NCI-H2081 treated with DMSO at 0.1 percent for 48 hours (cell line): ENCODE data around the gene GRB2.
"Not testable (repeated sequence)": the region's sequence is repeated elsewhere in the genome, so short reads cannot be mapped to it uniquely, and the experiment has no call there.

Source experiments
- DNase-seq: peaks from one replicate; lab custom pipeline; 2025; lab: John Stamatoyannopoulos, UW

The GRB2 gene

GRCh38 chr17:75318615-75319222 lies 86.8 kb downstream of the GRB2 start:
- no peak for DNase-seq

- no peak for DNase-seq
These were observed 87.3 kb downstream of the GRB2 start for GRCh38 chr17:75318211-75318610.

GRCh38 chr17:75317671-75318070 lies 87.8 kb downstream of the GRB2 start:
- DNase-seq, result no peak

- no peak for DNase-seq
These were observed 89.2 kb downstream of the GRB2 start for GRCh38 chr17:75316253-75316652.

GRCh38 chr17:75315541-75316243 lies 89.8 kb downstream of the GRB2 start:
- no peak for DNase-seq

- no peak for DNase-seq
These were observed 91.4 kb downstream of the GRB2 start for GRCh38 chr17:75313941-75314551.

- no peak for DNase-seq
These were observed 96.5 kb downstream of the GRB2 start for GRCh38 chr17:75308732-75309629.

- DNase-seq, result no peak
These were observed 97.3 kb downstream of the GRB2 start for GRCh38 chr17:75307957-75308731.

- DNase-seq, result no peak
These were observed 103.8 kb downstream of the GRB2 start for GRCh38 chr17:75301502-75302206.

- no peak for DNase-seq
These were observed 104.4 kb downstream of the GRB2 start for GRCh38 chr17:75301049-75301448.

- no peak for DNase-seq
These were observed 105.2 kb downstream of the GRB2 start for GRCh38 chr17:75300280-75300679.

GRCh38 chr17:75295201-75296158 lies 110.0 kb downstream of the GRB2 start:
- no peak for DNase-seq

GRCh38 chr17:75292810-75293448 lies 112.5 kb downstream of the GRB2 start:
- DNase-seq, result not testable (repeated sequence)

- DNase-seq, result no peak
These were observed 115.6 kb downstream of the GRB2 start for GRCh38 chr17:75289832-75290337.

- peak; percentile 97 for DNase-seq
These were observed 116.2 kb downstream of the GRB2 start, which contains the start of gene SLC25A19 for GRCh38 chr17:75289115-75289831. Gene SLC25A19 (minus strand): TSS chr17:75289433. CDS start chr17:75286764, 2,669 bp downstream.

GRCh38 chr17:75288770-75289114 lies 116.7 kb downstream of the GRB2 start:
- DNase-seq, result peak; percentile 56

GRCh38 chr17:75288359-75288758 lies 117.1 kb downstream of the GRB2 start:
- no peak for DNase-seq

- no peak for DNase-seq
These were observed 118.3 kb downstream of the GRB2 start for GRCh38 chr17:75287221-75287620.
